ENCODE results near the gene P2RX2.

Gene P2RX2

DNA sequence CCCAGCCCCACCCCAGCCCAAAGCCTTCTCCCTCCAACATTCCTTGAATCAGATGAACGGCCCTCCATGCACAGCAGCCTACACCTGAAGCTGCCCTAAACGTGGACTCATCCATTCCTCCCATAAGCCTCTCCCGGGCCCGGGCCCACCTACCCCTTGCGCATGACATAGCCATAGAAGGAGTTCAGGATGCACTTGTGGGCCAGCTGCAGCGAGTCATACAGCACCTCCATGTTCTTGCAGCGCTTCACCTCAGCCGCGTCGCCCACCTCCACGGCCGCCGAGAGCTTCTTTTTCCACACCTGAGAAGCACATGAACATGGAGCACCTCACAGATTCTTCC is 46.5 kb downstream of the P2RX2 start:
- DNase-seq = no peak

DNA sequence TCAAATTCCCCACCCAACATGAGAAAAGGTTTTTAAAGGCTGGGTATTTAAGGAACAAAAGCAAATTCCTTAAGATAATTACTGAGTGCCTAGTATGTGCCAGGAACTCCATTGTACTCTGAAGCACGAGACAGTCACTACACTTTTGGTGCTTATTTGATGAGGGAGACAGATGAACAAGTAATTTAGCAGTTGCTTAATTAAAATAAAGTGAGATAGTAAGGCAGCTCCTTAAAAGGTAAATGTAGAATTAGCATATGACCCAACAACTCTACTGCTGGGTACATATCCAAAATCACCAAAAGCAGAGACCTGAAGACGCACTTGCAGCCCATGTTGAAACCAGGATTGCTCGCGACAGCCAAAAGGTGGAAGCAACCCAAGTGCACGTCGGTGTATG is 47.2 kb downstream of the P2RX2 start:
- no peak for DNase-seq

DNA sequence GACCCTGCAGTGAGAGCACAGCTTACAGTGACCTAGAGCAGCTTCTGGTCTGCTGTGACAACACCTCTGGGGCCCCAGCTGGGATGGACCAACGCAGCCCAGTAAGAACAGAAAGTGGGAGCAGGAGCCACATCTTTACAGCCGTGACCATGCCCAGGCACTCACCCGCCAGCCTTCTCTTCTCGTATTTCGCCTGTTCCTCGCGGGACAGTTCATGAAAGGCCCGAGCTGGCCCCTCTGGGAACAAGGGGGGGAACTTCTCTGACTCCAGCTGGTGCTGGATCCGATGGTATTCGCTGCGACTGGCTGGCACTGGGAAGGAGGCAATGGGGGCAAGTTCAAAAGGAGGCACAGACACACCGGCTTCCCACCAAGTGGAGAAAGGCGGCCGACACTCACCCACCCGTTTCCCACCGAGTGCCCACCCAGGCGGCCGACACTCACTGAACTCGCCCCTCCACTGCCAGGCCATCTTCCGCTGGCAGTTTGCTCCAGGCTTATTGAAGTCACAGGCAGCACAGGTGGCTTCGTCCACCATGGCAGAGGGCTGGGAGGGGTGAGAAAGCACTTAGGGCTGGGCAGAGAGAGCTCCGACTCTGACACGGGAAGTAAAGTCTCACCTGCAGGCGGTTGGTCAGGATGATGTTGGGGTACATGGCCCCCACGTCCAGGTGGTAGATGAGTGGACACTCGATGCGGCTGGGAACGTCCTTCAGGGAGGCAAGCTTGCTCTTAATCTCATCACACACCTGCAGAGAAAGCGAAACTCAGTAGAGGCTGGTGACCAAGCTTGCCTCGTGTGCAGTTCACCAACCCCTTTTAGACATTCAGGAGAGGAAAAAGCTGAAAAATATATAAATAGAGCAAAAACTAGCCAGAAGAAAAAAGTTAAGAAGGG is 49.9 kb downstream of the P2RX2 start:
- DNase-seq = no peak

DNA sequence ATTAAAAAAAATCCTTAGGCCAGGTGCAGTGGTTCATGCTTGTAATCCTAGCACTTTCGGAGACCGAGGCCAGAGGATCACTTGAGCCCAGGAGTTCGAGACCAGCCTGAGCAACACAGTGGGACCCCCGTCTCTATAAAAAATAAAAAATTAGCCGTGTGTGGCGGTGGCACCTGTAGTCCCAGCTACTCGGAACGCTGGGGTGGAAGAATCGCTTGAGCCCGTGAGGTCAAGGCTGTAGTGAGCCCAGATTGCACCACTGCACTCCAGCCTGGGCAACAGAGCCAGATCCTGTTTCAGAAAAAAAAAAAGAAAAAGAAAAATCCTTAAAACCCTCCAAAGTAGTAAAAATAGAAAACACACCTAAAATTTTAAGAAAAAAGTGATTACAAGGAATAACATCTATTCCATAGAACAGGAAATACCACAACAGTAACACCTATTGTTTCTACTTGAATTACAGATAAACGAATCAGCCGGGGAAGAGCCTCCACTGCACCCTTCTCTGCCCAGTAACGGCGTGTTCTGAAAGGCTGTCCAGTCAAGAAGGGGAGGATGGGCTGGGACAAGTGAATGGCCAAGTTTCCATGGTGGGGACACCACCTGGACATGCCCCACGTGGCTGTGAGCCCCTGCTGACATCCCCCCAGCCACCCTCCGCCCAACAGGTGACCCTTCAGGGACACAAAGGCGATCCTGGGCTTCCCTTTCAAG is 50.7 kb downstream of the P2RX2 start:
- DNase-seq = no peak

Measured in NCI-H2227 treated with DMSO at 0.1 percent for 48 hours (cell line).